MG63 (cell line): Measurements from ENCODE around the gene MAP4K1. TPM values are rescaled to one million over a fixed set of nuclear protein-coding genes. Genes with fewer than 3 reads are reported as not detected.

Experiments
- DNase-seq: peaks from one replicate; pipeline ENCODE4 v3.0.0-alpha.2; 2020
- H3K27me3 ChIP-seq: fragments of 250-450 bp; sonication (Bioruptor Pico); 2 replicates; pipeline ENCODE4 v1.5.1; 2020; ENCODE audit warnings: mild to moderate bottlenecking, moderate library complexity
- H3K36me3 ChIP-seq: fragments of 250-450 bp; sonication (Bioruptor Pico); 2 replicates; pipeline ENCODE4 v1.5.1; 2020; ENCODE audit warnings: mild to moderate bottlenecking, moderate library complexity
- H3K4me3 ChIP-seq: fragments of 250-450 bp; sonication (Bioruptor Pico); 2 replicates; pipeline ENCODE4 v1.5.1; 2020; ENCODE audit warnings: mild to moderate bottlenecking, moderate library complexity
- H3K9me3 ChIP-seq: fragments of 250-450 bp; sonication (Bioruptor Pico); 2 replicates; pipeline ENCODE4 v1.5.1; 2020; ENCODE audit warnings: mild to moderate bottlenecking, moderate library complexity
- total RNA-seq: library from RNA; depleted of rRNA; stranded (reverse); fragments of >200 nt; shearing (Covaris generic); gene quantifications from 2 replicates; pipeline ENCODE4 v1.2.3, GENCODE V29; 2014; ENCODE audit warnings: low replicate concordance

The MAP4K1 gene
- total RNA-seq, 1 experiment from 2014 or later = not detected

- no peaks in the 10 kb centered on the region for H3K27me3 ChIP-seq
- no peak for DNase-seq
- H3K36me3 ChIP-seq = peaks cover 82% of the 10 kb centered on the region
- no peak overlapping the region for H3K4me3 ChIP-seq
- no peaks in the 10 kb centered on the region for H3K9me3 ChIP-seq
These were observed 38.6 kb upstream of the MAP4K1 start for GRCh38 chr19:38656171-38656981.

GRCh38 chr19:38655148-38655824 is 37.5 kb upstream of the MAP4K1 start:
- H3K4me3 ChIP-seq = no peak overlapping the region
- peaks cover 74% of the 10 kb centered on the region for H3K36me3 ChIP-seq
- DNase-seq = no peak
- H3K27me3 ChIP-seq = no peaks in the 10 kb centered on the region
- no peaks in the 10 kb centered on the region for H3K9me3 ChIP-seq

DNA sequence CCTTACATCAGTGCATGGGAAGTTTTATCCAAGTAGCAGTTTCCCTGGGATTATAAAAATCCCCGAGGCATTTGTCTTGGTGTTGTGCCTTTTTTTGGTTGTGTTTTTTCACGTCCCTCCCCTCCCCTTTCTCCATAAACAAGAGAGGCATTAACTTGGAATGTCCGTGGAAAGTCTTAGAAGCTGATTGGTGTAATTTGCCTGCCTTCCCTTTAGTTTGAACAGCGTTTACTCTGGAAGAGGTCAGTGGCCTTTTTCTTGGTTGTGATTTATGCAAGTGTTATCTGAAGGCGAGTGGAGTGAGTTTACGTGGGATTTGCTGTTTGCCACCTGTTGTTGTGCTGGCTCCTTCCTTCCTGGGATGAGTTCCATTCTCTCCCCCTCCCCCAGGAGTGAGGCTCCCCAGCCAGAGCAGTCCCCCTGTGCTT is 36.9 kb upstream of the MAP4K1 start:
- Histone ChIP-seq H3K36me3 (peaks cover 76% of the 10 kb centered on the region), H3K27me3 (no peaks in the 10 kb centered on the region), H3K9me3 (no peaks in the 10 kb centered on the region), H3K4me3 (no peak overlapping the region)
- no peak for DNase-seq

GRCh38 chr19:38653028-38653571 is 35.3 kb upstream of the MAP4K1 start:
- no peak overlapping the region; the same call in 1 of the 2 replicates for H3K4me3 ChIP-seq
- no peak for DNase-seq
- H3K27me3 ChIP-seq = no peaks in the 10 kb centered on the region
- H3K9me3 ChIP-seq = no peaks in the 10 kb centered on the region
- peaks cover 82% of the 10 kb centered on the region for H3K36me3 ChIP-seq

- H3K36me3 ChIP-seq = peaks cover 69% of the 10 kb centered on the region
- peak overlapping the region; percentile 99 for H3K4me3 ChIP-seq
- DNase-seq = peak; percentile 92
- H3K9me3 ChIP-seq = no peaks in the 10 kb centered on the region
- no peaks in the 10 kb centered on the region for H3K27me3 ChIP-seq
These were observed 33.3 kb upstream of the MAP4K1 start for GRCh38 chr19:38650911-38651584.

DNA sequence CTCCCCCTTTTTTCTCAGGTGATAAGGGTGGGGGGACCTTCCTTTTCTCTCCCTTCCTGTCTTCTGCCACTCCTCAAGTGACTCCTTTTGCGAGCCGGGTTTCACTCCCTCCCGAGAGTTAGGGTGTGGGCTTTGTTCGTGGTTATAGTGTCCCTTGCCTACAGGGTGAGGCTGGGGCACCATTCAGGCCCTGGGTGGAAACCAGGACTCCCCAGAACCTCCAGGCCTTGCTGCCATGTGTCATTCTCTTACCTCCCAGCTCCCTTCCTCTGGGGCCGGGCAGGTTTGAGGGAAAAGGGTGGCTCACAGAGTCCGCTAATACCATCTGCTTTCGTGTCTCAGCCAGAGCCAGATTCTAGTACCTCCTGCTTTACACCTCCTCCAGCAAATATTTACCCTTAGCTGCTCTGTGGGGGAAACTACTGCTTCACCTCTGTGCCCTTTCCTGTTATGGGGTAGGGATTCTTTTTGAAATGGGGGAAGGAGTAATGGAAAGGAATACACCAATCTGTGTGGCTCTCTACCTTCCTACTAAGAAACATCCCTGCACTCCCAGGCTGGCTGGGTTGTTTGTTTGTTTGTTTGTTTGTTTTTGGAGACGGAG is 32.5 kb upstream of the MAP4K1 start:
- Histone ChIP-seq H3K4me3 (peak overlapping the region; percentile 99), H3K27me3 (no peaks in the 10 kb centered on the region), H3K36me3 (peaks cover 61% of the 10 kb centered on the region), H3K9me3 (no peaks in the 10 kb centered on the region)
- DNase-seq = no peak

DNA sequence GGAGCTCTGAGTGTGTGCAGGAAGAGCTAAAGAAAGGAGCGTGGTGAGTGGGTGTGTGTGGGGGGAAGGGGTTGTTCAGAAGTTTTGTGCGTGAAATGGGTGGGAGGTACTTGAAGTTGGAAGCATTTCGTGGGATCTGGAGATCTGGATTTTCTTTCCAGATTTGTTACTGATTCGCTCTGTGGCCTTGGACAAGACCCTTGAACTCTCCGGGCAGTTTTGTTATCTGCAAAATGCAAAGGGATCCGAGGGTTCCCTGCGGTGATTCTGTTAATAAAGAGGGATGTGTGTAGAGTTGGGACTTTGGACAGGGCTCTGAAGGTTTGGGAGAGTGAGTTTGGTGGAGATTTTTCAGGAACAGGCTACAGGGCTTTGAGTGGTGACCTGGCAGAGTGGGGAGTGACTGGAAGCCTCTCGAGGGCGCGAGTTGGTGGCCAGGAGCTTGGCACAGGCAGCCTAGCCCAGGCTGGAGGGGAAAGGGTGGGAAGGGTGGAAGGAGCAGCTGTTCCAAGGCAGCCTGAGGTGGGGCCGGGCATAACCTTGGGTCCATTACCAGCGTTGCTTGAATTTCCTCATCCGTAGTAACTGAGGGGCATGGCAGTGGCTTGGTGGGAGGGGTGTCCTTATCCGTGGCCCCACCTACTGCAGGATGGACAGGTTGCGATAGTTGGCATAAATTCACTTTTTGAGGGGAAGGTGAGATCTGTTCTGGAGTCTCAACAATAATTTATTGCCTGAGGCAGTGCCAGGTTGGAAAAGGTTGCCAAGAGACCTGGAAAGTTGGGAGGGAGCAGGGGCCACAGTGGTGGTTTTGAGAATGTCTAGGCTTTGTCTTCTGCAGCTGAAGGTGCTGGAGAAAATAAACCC is 31.8 kb upstream of the MAP4K1 start:
- peak; percentile 64 for DNase-seq
- no peaks in the 10 kb centered on the region for H3K27me3 ChIP-seq
- H3K9me3 ChIP-seq = no peaks in the 10 kb centered on the region
- peak overlapping the region; percentile 99 for H3K4me3 ChIP-seq
- peaks cover 54% of the 10 kb centered on the region for H3K36me3 ChIP-seq

- peaks cover 47% of the 10 kb centered on the region for H3K36me3 ChIP-seq
- DNase-seq = no peak
- H3K9me3 ChIP-seq = no peaks in the 10 kb centered on the region
- H3K27me3 ChIP-seq = no peaks in the 10 kb centered on the region
- peak overlapping the region; percentile 99 for H3K4me3 ChIP-seq
These were observed 31.1 kb upstream of the MAP4K1 start for GRCh38 chr19:38648769-38649304.

DNA sequence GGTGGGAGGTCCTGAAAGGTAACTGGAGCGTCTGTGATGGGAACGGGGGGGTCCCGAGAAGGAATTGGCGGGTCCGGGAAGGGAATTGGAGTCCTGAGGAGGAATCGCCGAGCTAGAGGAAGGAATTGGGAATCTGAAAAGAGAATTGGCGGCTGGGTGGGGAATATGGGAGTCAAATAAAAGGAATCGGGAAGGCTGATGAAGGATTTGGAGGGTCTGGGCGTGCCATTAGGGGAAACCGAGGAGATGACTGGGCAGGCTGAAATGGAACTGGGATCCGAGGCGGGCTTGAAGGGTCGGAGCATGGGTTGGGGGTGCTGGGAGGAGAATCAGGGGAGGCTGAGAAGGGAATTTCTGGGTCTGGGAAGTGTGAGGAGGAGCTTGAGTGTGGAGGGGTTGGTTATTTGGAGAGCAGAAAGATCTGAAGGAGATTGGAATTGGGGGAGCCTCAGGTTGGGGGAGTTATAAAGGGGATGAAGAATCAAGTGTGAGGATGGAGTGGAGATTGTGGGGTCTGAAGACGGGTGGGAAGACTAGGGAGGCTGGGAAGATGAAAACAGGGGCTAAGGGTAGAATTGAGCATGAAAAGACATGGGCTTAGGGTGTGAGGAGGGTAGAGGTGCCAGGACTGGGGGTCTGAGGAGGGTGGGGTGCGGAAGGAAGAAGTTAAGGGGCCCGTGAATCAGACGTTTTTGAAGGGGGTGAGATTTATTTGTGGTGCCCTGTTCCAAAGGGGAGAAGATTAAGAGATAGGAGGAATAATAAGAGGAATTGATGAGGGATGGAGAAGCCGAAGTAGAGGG is 30.4 kb upstream of the MAP4K1 start:
- H3K4me3 ChIP-seq = peak overlapping the region; percentile 99
- H3K27me3 ChIP-seq = no peaks in the 10 kb centered on the region
- peaks cover 42% of the 10 kb centered on the region for H3K36me3 ChIP-seq
- no peak for DNase-seq
- no peaks in the 10 kb centered on the region for H3K9me3 ChIP-seq

GRCh38 chr19:38647368-38647965 is 29.7 kb upstream of the MAP4K1 start, which contains the start of gene ACTN4:
ACTN4 (plus strand) TSS chr19:38647649; CDS start chr19:38647746, 97 bp downstream.
- Histone ChIP-seq H3K27me3 (no peaks in the 10 kb centered on the region), H3K36me3 (peaks cover 40% of the 10 kb centered on the region), H3K4me3 (peak within 1 kb of the TSS; percentile 99), H3K9me3 (no peaks in the 10 kb centered on the region)
- peak; percentile 99 for DNase-seq

GRCh38 chr19:38644719-38645118 is 27.0 kb upstream of the MAP4K1 start:
- H3K9me3 ChIP-seq = no peaks in the 10 kb centered on the region
- peaks cover 22% of the 10 kb centered on the region for H3K36me3 ChIP-seq
- no peaks in the 10 kb centered on the region for H3K27me3 ChIP-seq
- H3K4me3 ChIP-seq = no peak overlapping the region
- no peak for DNase-seq

DNA sequence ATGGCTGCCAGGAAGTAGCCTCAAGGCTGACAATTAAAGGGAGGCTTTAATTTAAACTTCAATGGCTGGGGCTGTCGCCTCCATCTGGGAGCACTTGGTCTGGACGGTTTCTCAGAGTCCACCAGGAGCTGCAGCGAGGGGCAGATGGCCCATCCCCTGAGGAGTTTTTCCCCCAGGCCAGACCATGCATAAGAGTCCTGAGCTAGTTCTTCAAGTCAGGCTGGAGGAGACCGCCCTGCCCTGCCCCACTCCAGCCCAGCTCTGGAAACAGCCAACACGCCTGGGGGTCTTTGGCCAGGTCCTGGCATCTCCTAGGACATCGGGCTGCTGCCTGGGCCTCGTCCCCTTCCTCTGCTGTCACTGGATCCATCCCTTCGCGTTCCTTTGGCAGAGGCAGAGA is 24.4 kb upstream of the MAP4K1 start:
- no peaks in the 10 kb centered on the region for H3K27me3 ChIP-seq
- no peaks in the 10 kb centered on the region for H3K9me3 ChIP-seq
- no peak overlapping the region for H3K4me3 ChIP-seq
- no peak for DNase-seq
- H3K36me3 ChIP-seq = peaks cover 13% of the 10 kb centered on the region

DNA sequence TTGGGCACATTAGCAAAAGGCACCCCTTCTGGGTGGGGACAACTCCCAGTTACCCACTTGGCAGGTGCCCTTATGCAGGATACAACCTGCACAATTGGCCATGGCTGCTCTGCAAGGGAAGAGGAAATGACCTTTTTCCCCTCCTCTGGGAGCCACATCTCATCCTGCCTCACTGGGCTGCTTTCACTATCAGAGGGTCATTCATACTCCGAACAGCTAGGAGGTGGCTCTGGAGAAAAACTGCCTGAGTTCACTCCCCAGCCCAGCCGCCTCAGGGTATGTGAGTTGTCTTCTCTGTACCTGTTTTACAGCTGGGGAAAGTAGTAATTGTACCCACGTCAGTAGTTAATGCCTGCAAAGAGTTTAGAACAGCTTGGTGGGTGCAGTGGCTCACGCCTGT is 22.6 kb upstream of the MAP4K1 start:
- peaks cover 32% of the 10 kb centered on the region for H3K36me3 ChIP-seq
- H3K4me3 ChIP-seq = no peak overlapping the region
- no peaks in the 10 kb centered on the region for H3K9me3 ChIP-seq
- H3K27me3 ChIP-seq = no peaks in the 10 kb centered on the region
- no peak for DNase-seq

DNA sequence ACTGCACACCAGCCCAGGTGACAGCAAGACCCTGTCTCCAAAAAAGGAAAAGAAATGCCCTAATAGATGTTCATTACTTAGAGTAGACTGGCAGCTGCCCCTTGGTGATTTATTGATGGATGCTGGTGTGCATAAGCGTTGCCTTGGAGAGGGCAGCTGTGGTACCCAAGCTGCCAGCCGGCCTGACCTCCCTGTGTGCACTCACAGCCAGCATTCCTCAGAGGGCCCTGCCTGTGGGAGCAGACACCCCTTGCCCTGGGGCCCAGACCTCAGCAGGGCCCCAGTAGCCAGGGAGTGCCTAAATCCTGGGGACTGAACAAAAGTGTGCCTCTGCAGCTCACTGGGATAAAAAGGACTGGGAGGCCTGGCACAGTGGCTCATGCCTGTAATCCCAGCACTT is 21.9 kb upstream of the MAP4K1 start:
- Histone ChIP-seq H3K9me3 (no peaks in the 10 kb centered on the region), H3K27me3 (no peaks in the 10 kb centered on the region), H3K36me3 (peaks cover 38% of the 10 kb centered on the region), H3K4me3 (no peak overlapping the region)
- no peak for DNase-seq
